Breast epithelium (tissue), 3 donors: ENCODE results near the gene DMXL2.

ENCODE experiments used
- POLR2A ChIP-seq: fragments of 450-650 bp; IDR thresholded peaks from one replicate; pipeline ENCODE4 v1.6.1; 2016; ENCODE audit warnings: antibody characterized with exemption, mild to moderate bottlenecking, moderate library complexity
- TF ChIP-seq, protein P1 (sequence below), 3 donors: fragments of 450-650 bp; IDR thresholded peaks; one replicate each; pipeline ENCODE4 v1.5.1; 2016 to 2017; ENCODE audit warnings: antibody characterized with exemption in 3 of 3, mild to moderate bottlenecking in 3 of 3, moderate library complexity in 3 of 3

DNA sequence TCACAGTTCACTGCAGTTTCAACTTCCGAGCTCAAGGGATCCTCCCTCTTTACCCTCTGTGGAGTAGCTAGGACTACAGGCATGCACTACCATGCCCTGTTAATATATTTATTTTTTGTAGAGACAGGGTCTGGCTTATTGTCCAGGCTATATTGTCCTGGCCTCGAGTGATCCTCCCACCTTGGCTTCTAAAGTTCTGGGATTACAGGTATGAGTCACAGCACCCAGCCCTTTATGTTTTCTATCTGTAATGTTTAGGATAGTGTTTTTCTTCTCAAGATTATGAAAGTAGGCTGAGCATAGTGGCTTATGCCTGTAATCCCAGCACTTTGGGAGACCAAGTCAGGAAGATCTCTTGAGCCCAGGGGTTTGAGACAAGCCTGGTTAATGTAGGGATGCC, 46.8 kb upstream of the DMXL2 start:
- TF ChIP-seq, protein P1, sequence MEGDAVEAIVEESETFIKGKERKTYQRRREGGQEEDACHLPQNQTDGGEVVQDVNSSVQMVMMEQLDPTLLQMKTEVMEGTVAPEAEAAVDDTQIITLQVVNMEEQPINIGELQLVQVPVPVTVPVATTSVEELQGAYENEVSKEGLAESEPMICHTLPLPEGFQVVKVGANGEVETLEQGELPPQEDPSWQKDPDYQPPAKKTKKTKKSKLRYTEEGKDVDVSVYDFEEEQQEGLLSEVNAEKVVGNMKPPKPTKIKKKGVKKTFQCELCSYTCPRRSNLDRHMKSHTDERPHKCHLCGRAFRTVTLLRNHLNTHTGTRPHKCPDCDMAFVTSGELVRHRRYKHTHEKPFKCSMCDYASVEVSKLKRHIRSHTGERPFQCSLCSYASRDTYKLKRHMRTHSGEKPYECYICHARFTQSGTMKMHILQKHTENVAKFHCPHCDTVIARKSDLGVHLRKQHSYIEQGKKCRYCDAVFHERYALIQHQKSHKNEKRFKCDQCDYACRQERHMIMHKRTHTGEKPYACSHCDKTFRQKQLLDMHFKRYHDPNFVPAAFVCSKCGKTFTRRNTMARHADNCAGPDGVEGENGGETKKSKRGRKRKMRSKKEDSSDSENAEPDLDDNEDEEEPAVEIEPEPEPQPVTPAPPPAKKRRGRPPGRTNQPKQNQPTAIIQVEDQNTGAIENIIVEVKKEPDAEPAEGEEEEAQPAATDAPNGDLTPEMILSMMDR (IDR thresholded peaks at IDR 0.05): no peak
- no peak for TF ChIP-seq POLR2A
